MM.1S (cell line): Measurements from ENCODE around the gene NFKBIE.

Experiments used
- DNase-seq: peaks from one replicate; pipeline ENCODE4 v3.0.0-alpha.2; 2015
- H2AFZ ChIP-seq: fragments of 300-600 bp; sonication (generic); 2 replicates; pipeline ENCODE4 v1.6.0; 2016; ENCODE audit warnings: antibody characterized with exemption, low read length
- H3F3A ChIP-seq: fragments of 300-600 bp; sonication (generic); 2 replicates; pipeline ENCODE4 v1.6.1; 2016; ENCODE audit warnings: mild to moderate bottlenecking, antibody characterized with exemption, low read length, moderate library complexity, mixed read lengths; ENCODE audit not compliant: insufficient read depth
- H3K27ac ChIP-seq: fragments of 300-600 bp; sonication (generic); 2 replicates; pipeline ENCODE4 v1.5.1; 2016; ENCODE audit warnings: mild to moderate bottlenecking, low read length
- H3K27me3 ChIP-seq: fragments of 300-600 bp; sonication (generic); replicated peaks from 2 replicates; pipeline ENCODE4 v1.6.0; 2016; ENCODE audit warnings: low read length; ENCODE audit not compliant: insufficient read depth
- H3K36me3 ChIP-seq: fragments of 300-600 bp; sonication (generic); replicated peaks from 2 replicates; pipeline ENCODE4 v1.6.1; 2016; ENCODE audit warnings: mild to moderate bottlenecking, low read length, mixed read lengths; ENCODE audit not compliant: insufficient read depth
- H3K4me1 ChIP-seq: fragments of 300-600 bp; sonication (generic); 2 replicates; pipeline ENCODE4 v1.6.1; 2016; ENCODE audit warnings: low read length, mixed read lengths
- H3K4me2 ChIP-seq: fragments of 300-600 bp; sonication (generic); 2 replicates; pipeline ENCODE4 v1.6.0; 2016; ENCODE audit warnings: low read depth, low read length
- H3K4me3 ChIP-seq: fragments of 300-600 bp; sonication (generic); 2 replicates; pipeline ENCODE4 v1.5.1; 2016; ENCODE audit warnings: low read length, mixed read lengths
- H3K79me2 ChIP-seq: fragments of 300-600 bp; sonication (generic); 2 replicates; pipeline ENCODE4 v1.6.1; 2016; ENCODE audit warnings: mixed run types, low read length, mixed read lengths
- H3K9ac ChIP-seq: fragments of 300-600 bp; sonication (generic); 2 replicates; pipeline ENCODE4 v1.6.1; 2016; ENCODE audit warnings: low read length, mixed read lengths
- H3K9me2 ChIP-seq: fragments of 300-600 bp; sonication (generic); replicated peaks from 2 replicates; pipeline ENCODE4 v1.6.1; 2016; ENCODE audit warnings: mild to moderate bottlenecking, low read length, mixed read lengths; ENCODE audit not compliant: insufficient read depth
- H3K9me3 ChIP-seq: fragments of 300-600 bp; sonication (generic); replicated peaks from 2 replicates; pipeline ENCODE4 v1.6.1; 2016; ENCODE audit warnings: mild to moderate bottlenecking, low read length, mixed read lengths; ENCODE audit not compliant: insufficient read depth
- H4K20me1 ChIP-seq: fragments of 300-600 bp; sonication (generic); 2 replicates; pipeline ENCODE4 v1.6.1; 2016; ENCODE audit warnings: mild to moderate bottlenecking, low read length, moderate library complexity, mixed read lengths; ENCODE audit not compliant: insufficient read depth
- EZH2 ChIP-seq: fragments of 300-600 bp; sonication (generic); optimal IDR thresholded peaks from 2 replicates; pipeline ENCODE3; 2017; ENCODE audit warnings: low read depth, mild to moderate bottlenecking, antibody characterized with exemption, low read length, mixed read lengths
- EZH2phosphoT487 ChIP-seq: fragments of 300-600 bp; sonication (generic); IDR thresholded peaks from 2 replicates; pipeline ENCODE4 v1.6.1; 2018; ENCODE audit warnings: antibody characterized with exemption, low read length
- TF ChIP-seq, protein P1 (sequence below): fragments of 300-600 bp; sonication (generic); IDR thresholded peaks from 2 replicates; pipeline ENCODE4 v1.5.1; 2016; ENCODE audit warnings: antibody characterized with exemption, low read length, mixed read lengths

Gene NFKBIE

DNA sequence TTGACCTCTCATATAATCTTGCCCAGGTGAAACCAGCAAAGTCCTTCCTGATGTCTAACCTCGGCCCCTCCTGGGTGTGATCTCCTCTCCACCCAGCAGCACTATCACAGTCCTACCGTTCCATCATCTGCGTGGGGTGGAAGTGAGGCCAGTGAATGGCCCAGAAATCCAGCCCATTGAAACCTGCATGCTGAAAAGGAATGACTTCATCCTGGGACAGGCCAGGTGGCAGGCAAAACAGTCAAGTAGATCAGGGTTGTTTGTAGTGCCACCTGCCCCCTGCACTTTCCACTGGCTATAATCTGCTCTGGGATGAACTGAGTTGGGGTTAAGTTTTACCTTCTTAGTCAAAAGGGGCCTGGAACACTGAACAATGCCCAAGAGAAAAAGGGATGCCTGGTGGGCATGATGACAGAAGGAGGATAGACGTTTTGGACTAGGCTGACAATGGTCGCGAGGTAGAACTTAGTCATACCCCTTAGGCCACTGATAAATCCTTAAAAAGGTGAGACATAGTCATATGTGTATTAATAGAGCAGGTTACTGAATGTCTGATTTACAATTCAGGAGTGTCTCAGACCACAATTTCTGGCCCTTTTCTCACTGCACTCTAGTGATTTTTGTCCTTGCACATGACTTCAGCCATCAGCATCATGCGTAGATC lies 26.5 kb downstream of the NFKBIE start:
- Histone ChIP-seq H3F3A (0 out of 2 replicates have a peak, but pooled peaks cover 7% of the 10 kb centered on the region), H3K27me3 (no peaks in the 10 kb centered on the region), H3K4me1 (peaks cover 5% of the 10 kb centered on the region), H3K27ac (no peak overlapping the region), H2AFZ (no peak overlapping the region), H3K79me2 (no peaks in the 10 kb centered on the region), H3K9ac (no peak overlapping the region), H4K20me1 (no peaks in the 10 kb centered on the region), H3K4me3 (no peak overlapping the region), H3K9me3 (no peaks in the 10 kb centered on the region), H3K9me2 (no peaks in the 10 kb centered on the region), H3K4me2 (no peak overlapping the region), H3K36me3 (no peaks in the 10 kb centered on the region)
- TF ChIP-seq EZH2 (no peak), EZH2phosphoT487 (no peak)
- TF ChIP-seq, protein P1, sequence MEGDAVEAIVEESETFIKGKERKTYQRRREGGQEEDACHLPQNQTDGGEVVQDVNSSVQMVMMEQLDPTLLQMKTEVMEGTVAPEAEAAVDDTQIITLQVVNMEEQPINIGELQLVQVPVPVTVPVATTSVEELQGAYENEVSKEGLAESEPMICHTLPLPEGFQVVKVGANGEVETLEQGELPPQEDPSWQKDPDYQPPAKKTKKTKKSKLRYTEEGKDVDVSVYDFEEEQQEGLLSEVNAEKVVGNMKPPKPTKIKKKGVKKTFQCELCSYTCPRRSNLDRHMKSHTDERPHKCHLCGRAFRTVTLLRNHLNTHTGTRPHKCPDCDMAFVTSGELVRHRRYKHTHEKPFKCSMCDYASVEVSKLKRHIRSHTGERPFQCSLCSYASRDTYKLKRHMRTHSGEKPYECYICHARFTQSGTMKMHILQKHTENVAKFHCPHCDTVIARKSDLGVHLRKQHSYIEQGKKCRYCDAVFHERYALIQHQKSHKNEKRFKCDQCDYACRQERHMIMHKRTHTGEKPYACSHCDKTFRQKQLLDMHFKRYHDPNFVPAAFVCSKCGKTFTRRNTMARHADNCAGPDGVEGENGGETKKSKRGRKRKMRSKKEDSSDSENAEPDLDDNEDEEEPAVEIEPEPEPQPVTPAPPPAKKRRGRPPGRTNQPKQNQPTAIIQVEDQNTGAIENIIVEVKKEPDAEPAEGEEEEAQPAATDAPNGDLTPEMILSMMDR: no peak
- DNase-seq: no peak

GRCh38 chr6:44237813-44238433 lies 27.4 kb downstream of the NFKBIE start:
- Histone ChIP-seq H3K79me2 (no peaks in the 10 kb centered on the region), H3K27me3 (no peaks in the 10 kb centered on the region), H3K4me3 (peak overlapping the region; percentile 76), H3K27ac (peak overlapping the region; percentile 42; the same call in 1 of the 2 replicates), H3K4me2 (peak overlapping the region; percentile 77), H3K9me3 (no peaks in the 10 kb centered on the region), H3K4me1 (peaks cover 5% of the 10 kb centered on the region), H3K9ac (peak overlapping the region; percentile 78), H3K36me3 (no peaks in the 10 kb centered on the region), H3F3A (0 out of 2 replicates have a peak, but pooled peaks cover 7% of the 10 kb centered on the region), H2AFZ (peak overlapping the region; percentile 73), H3K9me2 (no peaks in the 10 kb centered on the region), H4K20me1 (no peaks in the 10 kb centered on the region)
- DNase-seq: peak; percentile 69
- TF ChIP-seq EZH2phosphoT487: no peak
- TF ChIP-seq, protein P1: peak; percentile 95

GRCh38 chr6:44237021-44237812 lies 28.1 kb downstream of the NFKBIE start:
- no peaks in the 10 kb centered on the region for H3K9me3 ChIP-seq
- no peaks in the 10 kb centered on the region for H3K79me2 ChIP-seq
- peak overlapping the region; percentile 77 for H3K4me2 ChIP-seq
- peaks cover 5% of the 10 kb centered on the region for H3K4me1 ChIP-seq
- TF ChIP-seq, protein P1: no peak
- TF ChIP-seq EZH2: no peak
- no peak for TF ChIP-seq EZH2phosphoT487
- H3F3A ChIP-seq: 0 out of 2 replicates have a peak, but pooled peaks cover 7% of the 10 kb centered on the region
- H2AFZ ChIP-seq: peak overlapping the region; percentile 73
- no peaks in the 10 kb centered on the region for H3K36me3 ChIP-seq
- H3K4me3 ChIP-seq: peak overlapping the region; percentile 76
- no peaks in the 10 kb centered on the region for H3K9me2 ChIP-seq
- H3K27ac ChIP-seq: peak overlapping the region; percentile 42; the same call in 1 of the 2 replicates
- no peaks in the 10 kb centered on the region for H4K20me1 ChIP-seq
- H3K9ac ChIP-seq: peak overlapping the region; percentile 78
- no peaks in the 10 kb centered on the region for H3K27me3 ChIP-seq
- DNase-seq: peak; percentile 78
